DND-41 (cell line): ENCODE results near the gene CGB2.

ENCODE experiments used
- EZH2 ChIP-seq: IDR thresholded peaks from 3 replicates; pipeline ENCODE4 v1.6.1; 2012; ENCODE audit warnings: borderline replicate concordance, low read depth, mild to moderate bottlenecking, moderate library complexity, low read length, inconsistent platforms; ENCODE audit not compliant: severe bottlenecking
- TF ChIP-seq, protein P1 (sequence below): IDR thresholded peaks from 2 replicates; pipeline ENCODE4 v1.5.1; 2012; ENCODE audit warnings: borderline replicate concordance, low read length, moderate library complexity, mild to moderate bottlenecking; ENCODE audit not compliant: poor library complexity, severe bottlenecking; ENCODE audit errors: extremely low read depth

DNA sequence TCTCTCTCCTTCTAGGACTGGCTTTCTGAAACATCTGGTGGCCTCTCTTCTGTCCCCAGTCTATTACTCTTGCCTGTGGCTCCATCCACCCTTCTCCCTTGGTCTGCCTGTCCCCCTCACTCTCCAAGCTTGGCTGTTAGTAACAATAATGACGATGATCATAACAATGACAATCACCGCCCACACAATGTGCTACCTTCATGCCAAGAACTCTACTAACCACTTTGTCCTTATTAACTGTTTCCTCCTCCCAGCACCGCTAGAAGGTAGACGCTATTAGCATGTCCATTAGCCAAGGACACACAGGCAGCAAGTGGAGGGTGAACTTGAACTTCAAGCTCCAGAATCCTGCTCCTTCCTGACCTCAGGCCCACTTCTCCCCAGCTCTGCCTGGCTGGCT is 41.3 kb upstream of the CGB2 start:
- TF ChIP-seq, protein P1, sequence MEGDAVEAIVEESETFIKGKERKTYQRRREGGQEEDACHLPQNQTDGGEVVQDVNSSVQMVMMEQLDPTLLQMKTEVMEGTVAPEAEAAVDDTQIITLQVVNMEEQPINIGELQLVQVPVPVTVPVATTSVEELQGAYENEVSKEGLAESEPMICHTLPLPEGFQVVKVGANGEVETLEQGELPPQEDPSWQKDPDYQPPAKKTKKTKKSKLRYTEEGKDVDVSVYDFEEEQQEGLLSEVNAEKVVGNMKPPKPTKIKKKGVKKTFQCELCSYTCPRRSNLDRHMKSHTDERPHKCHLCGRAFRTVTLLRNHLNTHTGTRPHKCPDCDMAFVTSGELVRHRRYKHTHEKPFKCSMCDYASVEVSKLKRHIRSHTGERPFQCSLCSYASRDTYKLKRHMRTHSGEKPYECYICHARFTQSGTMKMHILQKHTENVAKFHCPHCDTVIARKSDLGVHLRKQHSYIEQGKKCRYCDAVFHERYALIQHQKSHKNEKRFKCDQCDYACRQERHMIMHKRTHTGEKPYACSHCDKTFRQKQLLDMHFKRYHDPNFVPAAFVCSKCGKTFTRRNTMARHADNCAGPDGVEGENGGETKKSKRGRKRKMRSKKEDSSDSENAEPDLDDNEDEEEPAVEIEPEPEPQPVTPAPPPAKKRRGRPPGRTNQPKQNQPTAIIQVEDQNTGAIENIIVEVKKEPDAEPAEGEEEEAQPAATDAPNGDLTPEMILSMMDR, result no peak
- TF ChIP-seq EZH2, result no peak
